Muscle of leg (tissue), 11 donors: Measurements from ENCODE around the gene SLC66A2. TPM values are rescaled to one million over a fixed set of nuclear protein-coding genes. Genes with fewer than 3 reads are reported as not detected.

Experiments
- DNase-seq: peaks from one replicate; pipeline ENCODE4 v3.0.0; 2013
- H3K27ac ChIP-seq: one replicate; pipeline ENCODE4 v1.5.1; 2013; ENCODE audit warnings: mild to moderate bottlenecking, low read length, control low read depth
- H3K27me3 ChIP-seq: one replicate; pipeline ENCODE4 v1.6.1; 2013; ENCODE audit warnings: low read length; ENCODE audit not compliant: control insufficient read depth, insufficient read depth
- H3K36me3 ChIP-seq: one replicate; pipeline ENCODE4 v1.6.1; 2013; ENCODE audit warnings: low read length; ENCODE audit not compliant: control insufficient read depth, insufficient read depth
- H3K4me1 ChIP-seq: one replicate; pipeline ENCODE4 v1.6.1; 2013; ENCODE audit warnings: low read length; ENCODE audit not compliant: control insufficient read depth, insufficient read depth
- H3K4me3 ChIP-seq: one replicate; pipeline ENCODE4 v1.5.1; 2013; ENCODE audit warnings: low read length, control low read depth
- H3K9me3 ChIP-seq: replicated peaks from 2 replicates; pipeline ENCODE4 v1.6.1; 2013; ENCODE audit warnings: low read depth, low read length; ENCODE audit not compliant: control insufficient read depth
- WGBS: methylation state at CpG from one replicate; pipeline ENCODE4 v1.1.5; 2013; ENCODE audit warnings: missing lambda C conversion rate; ENCODE audit not compliant: insufficient coverage; 5-methylcytosine and 5-hydroxymethylcytosine counted together
- polyA plus RNA-seq, 8 donors: library from polyadenylated mRNA; unstranded; fragments of 120-200 nt; gene quantifications; one replicate each; pipeline versions ENCODE4 v1.2.1 to v1.2.3, GENCODE V29; 2013; ENCODE audit warnings: inconsistent platforms in 1 of 8, low replicate concordance in 1 of 8; ENCODE audit not compliant: insufficient read length in 8 of 8, insufficient read depth in 1 of 8
- total RNA-seq: library from RNA; stranded (reverse); fragments of 120-200 nt; gene quantifications from one replicate; pipeline ENCODE4 v1.2.4, GENCODE V29; 2013

SLC66A2 gene
- total and polyA plus RNA-seq, 9 donors: 23.1 to 33.7 (median 25.8) TPM

DNA sequence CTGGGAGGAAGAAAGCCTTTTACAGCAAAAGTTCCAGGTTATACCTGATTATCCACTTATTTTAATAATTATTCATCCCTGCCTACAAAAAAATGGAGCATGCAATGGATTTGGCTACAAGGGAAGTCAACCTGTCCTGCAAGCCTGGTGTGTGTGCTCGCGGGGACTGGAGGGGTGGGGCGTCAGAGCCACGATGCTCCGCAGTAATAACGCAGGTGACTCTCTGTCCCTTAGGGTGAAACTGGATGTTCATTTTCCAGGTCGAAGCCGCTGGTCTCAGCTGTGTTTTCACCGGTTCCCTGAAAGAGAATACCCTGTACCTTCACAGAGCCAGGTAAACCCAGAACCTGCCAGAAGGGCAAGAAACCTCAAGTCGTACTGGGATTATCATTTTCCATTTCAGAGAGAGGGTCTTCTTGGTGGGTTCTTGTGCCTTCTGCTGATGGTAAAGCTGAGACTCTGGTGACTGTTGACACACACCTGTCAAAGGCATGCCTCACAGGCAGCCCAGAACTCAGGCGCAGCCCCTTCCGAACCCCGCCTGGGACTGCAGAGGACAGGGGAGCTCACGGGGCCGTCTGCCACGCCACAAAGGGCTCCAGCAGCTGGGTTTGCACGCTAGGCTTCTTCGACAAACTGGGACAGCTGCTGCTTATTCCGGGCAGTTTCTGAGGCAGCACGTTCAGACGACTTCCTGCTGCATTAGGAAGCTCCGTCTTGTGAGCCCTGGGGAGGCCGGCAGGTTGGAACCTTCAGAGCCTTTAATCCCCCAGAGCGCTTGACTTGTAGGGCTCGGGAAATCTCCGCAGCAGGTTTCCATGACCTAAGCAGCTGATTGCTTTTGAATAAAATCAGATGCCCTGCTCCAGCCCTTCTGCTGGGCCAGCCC lies 95.1 kb downstream of the SLC66A2 start:
- peak; percentile 87 for DNase-seq
- Histone ChIP-seq H3K27ac (no peak overlapping the region), H3K27me3 (no peaks in the 10 kb centered on the region), H3K4me1 (peaks cover 18% of the 10 kb centered on the region), H3K36me3 (no peaks in the 10 kb centered on the region), H3K9me3 (peaks cover under 1% of the 10 kb centered on the region), H3K4me3 (no peak overlapping the region)
- WGBS: 12% methylated on average over 22 of the region's 26 CpGs

DNA sequence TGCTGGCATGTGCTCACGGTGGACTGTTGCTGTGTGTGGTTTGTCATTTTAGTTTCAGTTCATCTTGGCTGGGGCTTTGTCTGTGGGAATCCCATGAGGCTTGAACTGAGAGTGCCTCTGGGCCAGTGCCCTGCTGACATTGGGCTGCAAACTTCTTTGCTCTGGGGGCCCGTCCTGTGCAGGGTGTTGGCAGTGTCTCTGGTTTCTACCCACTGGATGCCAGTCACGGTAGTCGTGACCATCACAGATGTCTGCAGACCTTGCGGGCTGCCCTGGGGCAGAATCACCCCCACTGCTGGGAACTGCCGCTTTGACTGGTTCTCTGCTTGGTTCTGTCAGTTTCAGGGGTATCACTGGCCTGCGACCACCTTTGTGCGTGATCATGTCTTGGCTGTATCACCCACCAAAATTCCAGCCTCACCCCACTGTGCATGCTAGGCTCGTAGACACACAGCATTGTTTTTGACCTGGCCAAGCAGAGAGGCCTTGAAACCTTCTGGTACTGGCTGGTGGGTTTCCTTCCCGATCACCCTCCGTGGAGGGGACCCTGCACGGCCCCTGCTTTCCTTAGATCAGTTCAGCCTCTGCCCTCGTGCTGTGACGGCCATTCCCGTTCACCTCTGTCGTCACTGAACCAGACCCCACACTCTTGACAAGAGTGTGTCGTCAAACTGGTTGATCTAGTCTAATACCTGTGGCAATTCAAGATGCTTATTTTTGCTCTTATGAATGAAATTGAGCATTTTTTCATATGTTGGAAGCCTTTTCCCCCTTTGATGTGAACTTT lies 96.1 kb downstream of the SLC66A2 start:
- WGBS: 76% methylated on average over 11 of the region's 17 CpGs
- H3K27me3 ChIP-seq: no peaks in the 10 kb centered on the region
- DNase-seq: no peak

DNA sequence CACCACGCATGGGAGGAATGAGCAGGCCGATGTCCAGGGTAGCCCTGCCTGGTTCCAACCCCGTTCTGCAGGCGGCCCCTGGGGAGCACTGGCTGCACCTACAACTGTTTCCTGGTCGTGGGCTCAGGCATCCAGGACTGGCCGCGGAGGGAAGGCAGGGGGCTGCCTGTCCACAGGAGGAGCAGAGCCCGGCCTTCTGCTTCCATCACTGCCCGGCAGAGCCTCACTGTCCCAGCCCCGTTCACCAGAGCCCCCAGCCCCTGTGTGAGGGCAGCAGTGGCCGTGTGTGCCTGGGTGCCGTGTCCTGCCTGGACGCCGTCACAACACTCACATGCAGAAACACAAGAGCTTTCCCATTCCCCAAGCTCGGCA lies 97.5 kb downstream of the SLC66A2 start:
- no peaks in the 10 kb centered on the region for H3K9me3 ChIP-seq
- no peak overlapping the region for H3K4me3 ChIP-seq
- H3K36me3 ChIP-seq: no peaks in the 10 kb centered on the region
- no peak for DNase-seq
- WGBS: 79% methylated on average over 13 of the region's 15 CpGs
- no peaks in the 10 kb centered on the region for H3K27me3 ChIP-seq
- H3K27ac ChIP-seq: no peak overlapping the region
- peaks cover 18% of the 10 kb centered on the region for H3K4me1 ChIP-seq

More for the DNA sequence above, 96.1 kb downstream of the SLC66A2 start:
- H3K9me3 ChIP-seq: no peaks in the 10 kb centered on the region
- no peak overlapping the region for H3K4me3 ChIP-seq
- no peaks in the 10 kb centered on the region for H3K36me3 ChIP-seq
- H3K27ac ChIP-seq: no peak overlapping the region
- peaks cover 18% of the 10 kb centered on the region for H3K4me1 ChIP-seq

DNA sequence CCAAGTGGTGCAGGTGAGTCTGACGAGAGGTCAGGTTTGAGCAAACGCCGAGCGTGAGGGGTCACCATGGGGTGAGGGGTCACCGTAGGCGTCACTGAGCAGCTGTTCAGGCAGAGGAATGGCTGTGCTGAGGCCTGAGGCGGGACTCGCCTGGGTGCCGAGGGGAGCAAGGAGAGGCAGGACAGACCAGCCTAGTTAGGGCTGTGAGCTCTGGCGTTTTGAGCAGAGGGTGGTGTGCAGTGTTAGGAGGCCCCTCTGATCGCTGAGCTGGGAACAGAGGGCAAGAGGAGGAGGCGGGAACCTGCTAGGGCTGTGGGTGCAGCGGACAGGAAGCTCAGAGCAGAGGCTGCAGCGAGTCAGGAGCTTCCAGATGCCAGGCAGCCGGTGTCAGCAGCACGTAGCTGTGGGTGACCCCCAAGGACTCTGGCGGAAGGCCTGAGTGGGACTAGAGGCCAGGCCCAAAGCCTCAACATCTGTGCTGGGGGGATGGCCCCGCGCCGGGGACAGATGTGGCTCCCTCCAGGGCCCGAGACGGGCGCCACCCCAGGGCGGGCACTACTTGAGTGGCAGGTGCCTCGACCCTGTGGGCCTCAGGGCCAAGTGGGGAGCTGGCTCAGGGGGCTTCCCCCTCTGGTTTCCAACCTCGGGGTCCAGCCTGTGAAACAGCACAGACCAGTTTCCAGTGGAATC lies 98.0 kb downstream of the SLC66A2 start:
- Histone ChIP-seq H3K36me3 (no peaks in the 10 kb centered on the region), H3K4me1 (peaks cover 18% of the 10 kb centered on the region), H3K27ac (no peak overlapping the region), H3K4me3 (no peak overlapping the region), H3K27me3 (no peaks in the 10 kb centered on the region), H3K9me3 (no peaks in the 10 kb centered on the region)
- DNase-seq: no peak
- WGBS: 67% methylated on average over 25 of the region's 26 CpGs

DNA sequence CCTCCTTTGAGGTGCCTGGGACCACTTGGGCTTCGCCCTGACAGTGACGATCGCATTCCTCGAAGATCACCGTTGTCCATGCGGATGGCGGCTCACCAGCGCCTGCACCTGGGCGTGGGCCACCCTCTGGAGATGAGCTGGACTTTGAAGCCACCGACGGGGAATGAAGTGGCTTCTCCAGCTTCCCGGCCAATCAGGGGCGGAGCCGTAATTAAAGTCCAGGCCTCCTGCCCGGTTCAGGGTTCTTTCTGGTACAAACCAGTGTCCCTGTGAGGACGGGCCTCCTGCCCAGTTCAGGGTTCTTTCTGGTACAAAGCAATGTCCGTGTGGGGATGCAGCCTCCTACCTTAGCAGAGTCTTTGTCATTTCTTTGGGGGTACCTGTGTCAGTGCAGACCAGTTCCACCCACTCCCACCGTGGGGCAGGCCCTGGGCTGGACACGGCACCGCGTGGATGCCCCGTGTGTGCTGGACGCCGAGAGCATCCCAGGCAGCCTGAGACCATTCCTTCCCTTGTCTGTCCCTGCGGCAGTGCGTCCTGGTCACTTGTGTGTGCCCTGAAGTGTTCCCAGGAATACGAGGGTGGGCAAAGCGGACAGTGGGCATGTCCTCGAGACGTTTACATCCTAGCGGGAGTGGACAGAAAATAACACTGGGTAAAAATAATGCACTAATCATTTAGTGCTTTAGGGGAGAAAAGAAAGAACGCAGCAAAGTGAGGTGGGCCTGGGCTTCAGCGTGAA lies 98.7 kb downstream of the SLC66A2 start:
- Histone ChIP-seq H3K4me1 (peaks cover 16% of the 10 kb centered on the region), H3K27ac (no peak overlapping the region), H3K36me3 (no peaks in the 10 kb centered on the region), H3K4me3 (no peak overlapping the region), H3K9me3 (no peaks in the 10 kb centered on the region), H3K27me3 (no peaks in the 10 kb centered on the region)
- no peak for DNase-seq
- 88% methylated on average over 33 of the region's 33 CpGs for whole genome bisulfite sequencing

Other genes starting within 250 kb of the SLC66A2 start
- 0.44 TPM for gene KCNG2, start 153.7 kb downstream of the SLC66A2 start, total RNA-seq
- gene KCNG2, start 153.7 kb downstream of the SLC66A2 start, polyA plus RNA-seq: 1 to 10 TPM in 1 of 8 donors, under 1 TPM in 7; 0.45 to 1.1 (median 0.63) TPM
- gene HSBP1L1, start 13.0 kb upstream of the SLC66A2 start, total RNA-seq: 3.7 TPM
- 1 to 10 TPM; 2.6 to 5.6 (median 3.4) TPM for gene HSBP1L1, start 13.0 kb upstream of the SLC66A2 start, polyA plus RNA-seq
- gene TXNL4A, start 36.9 kb upstream of the SLC66A2 start, total RNA-seq: 147 TPM
- gene TXNL4A, start 36.9 kb upstream of the SLC66A2 start, polyA plus RNA-seq: 100 to 1,000 TPM in 1 of 8 donors, 10 to 100 TPM in 7; 76.5 to 106 (median 93.4) TPM
- gene RBFA, start 82.8 kb upstream of the SLC66A2 start, total RNA-seq: 26.1 TPM
- 10 to 100 TPM; 21.4 to 33.2 (median 26.9) TPM for gene RBFA, start 82.8 kb upstream of the SLC66A2 start, polyA plus RNA-seq
- gene ADNP2, start 157.6 kb upstream of the SLC66A2 start, total RNA-seq: 7.7 TPM
- gene ADNP2, start 157.6 kb upstream of the SLC66A2 start, polyA plus RNA-seq: 10 to 100 TPM in 6 of 8 donors, 1 to 10 TPM in 2; 8.6 to 12.9 (median 11.6) TPM